ENCODE data around the gene PICK1.

DNA sequence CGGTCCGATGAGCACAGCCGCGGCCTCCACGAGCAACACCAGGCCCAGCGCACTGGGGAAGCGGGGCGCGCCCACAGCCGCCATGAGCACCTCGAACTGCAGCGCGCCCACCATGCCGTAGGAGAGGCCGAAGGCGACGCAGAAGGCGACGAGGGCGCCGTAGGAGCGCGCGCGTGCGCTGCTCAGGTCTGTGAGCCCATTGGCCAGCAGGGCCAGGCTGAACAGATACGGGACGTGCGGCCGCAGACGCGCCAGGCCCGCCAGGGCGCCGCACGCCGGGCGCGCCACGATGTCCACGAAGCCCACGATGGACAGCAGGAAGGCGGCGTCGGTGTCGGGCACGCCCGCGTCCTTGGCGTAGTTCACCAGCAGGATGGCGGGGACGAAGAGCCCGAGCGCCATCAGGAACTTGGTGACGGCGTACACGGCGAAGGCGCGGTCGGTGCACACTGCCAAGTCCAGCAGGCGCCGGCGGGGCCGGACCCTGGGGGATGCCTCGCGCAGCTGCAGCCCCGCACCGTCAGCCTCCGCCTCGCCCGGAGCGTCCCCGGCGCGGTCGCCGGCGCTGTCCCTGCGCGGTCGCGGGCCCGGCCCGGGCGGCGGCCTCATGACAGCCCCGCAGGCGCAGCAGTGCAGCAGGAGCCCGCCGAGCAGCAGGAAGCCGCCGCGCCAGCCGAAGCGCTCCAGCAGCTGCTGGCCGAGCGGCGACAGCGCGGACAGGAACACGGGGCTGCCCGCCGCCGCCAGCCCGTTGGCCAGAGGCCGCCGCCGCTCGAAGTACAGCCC is 23.8 kb downstream of the PICK1 start:
- TF ChIP-seq, protein P1, sequence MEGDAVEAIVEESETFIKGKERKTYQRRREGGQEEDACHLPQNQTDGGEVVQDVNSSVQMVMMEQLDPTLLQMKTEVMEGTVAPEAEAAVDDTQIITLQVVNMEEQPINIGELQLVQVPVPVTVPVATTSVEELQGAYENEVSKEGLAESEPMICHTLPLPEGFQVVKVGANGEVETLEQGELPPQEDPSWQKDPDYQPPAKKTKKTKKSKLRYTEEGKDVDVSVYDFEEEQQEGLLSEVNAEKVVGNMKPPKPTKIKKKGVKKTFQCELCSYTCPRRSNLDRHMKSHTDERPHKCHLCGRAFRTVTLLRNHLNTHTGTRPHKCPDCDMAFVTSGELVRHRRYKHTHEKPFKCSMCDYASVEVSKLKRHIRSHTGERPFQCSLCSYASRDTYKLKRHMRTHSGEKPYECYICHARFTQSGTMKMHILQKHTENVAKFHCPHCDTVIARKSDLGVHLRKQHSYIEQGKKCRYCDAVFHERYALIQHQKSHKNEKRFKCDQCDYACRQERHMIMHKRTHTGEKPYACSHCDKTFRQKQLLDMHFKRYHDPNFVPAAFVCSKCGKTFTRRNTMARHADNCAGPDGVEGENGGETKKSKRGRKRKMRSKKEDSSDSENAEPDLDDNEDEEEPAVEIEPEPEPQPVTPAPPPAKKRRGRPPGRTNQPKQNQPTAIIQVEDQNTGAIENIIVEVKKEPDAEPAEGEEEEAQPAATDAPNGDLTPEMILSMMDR (conservative IDR thresholded peaks at IDR 0.05; ENCODE audit: low read length), result no peak
- no peak for TF ChIP-seq EZH2phosphoT487 (IDR thresholded peaks at IDR 0.05; ENCODE audit: borderline replicate concordance, low read depth, low read length)

Data from OCI-LY7 (cell line).